SU-DHL-6 (cell line): ENCODE data around the gene BRINP2.

ENCODE experiments used
- H2AFZ ChIP-seq: fragments of 200-600 bp; sonication (generic); 2 replicates; pipeline ENCODE4 v1.6.1; 2014; ENCODE audit warnings: low read depth, mild to moderate bottlenecking, moderate library complexity, mixed read lengths, antibody characterized with exemption, low read length; ENCODE audit not compliant: severe bottlenecking
- H3F3A ChIP-seq: fragments of 200-600 bp; shearing (Covaris generic); 2 replicates; pipeline ENCODE4 v1.6.0; 2016; ENCODE audit warnings: antibody characterized with exemption, mild to moderate bottlenecking; ENCODE audit not compliant: insufficient read depth
- H3K27ac ChIP-seq: fragments of 200-600 bp; sonication (generic); 2 replicates; pipeline ENCODE4 v1.5.1; 2016; ENCODE audit warnings: low read depth, mild to moderate bottlenecking, low read length, moderate library complexity, mixed read lengths
- H3K27me3 ChIP-seq: fragments of 200-600 bp; sonication (generic), shearing (Covaris generic); 2 replicates; pipeline ENCODE4 v1.6.0; 2014; ENCODE audit warnings: mild to moderate bottlenecking, low read length
- H3K36me3 ChIP-seq: fragments of 200-600 bp; sonication (generic); 2 replicates; pipeline ENCODE4 v1.6.1; 2014; ENCODE audit warnings: mild to moderate bottlenecking, low read length, mixed read lengths
- H3K4me2 ChIP-seq: fragments of 300-600, 200-600 bp; shearing (Covaris generic), sonication (generic); 2 replicates; pipeline ENCODE4 v1.6.0; 2014; ENCODE audit warnings: low read length, low read depth, mild to moderate bottlenecking; ENCODE audit not compliant: poor library complexity, severe bottlenecking
- H3K4me3 ChIP-seq: fragments of 200-600 bp; sonication (generic); 2 replicates; pipeline ENCODE4 v1.5.1; 2014; ENCODE audit warnings: antibody characterized with exemption, low read length, mild to moderate bottlenecking, mixed read lengths; ENCODE audit not compliant: insufficient read depth, poor library complexity, severe bottlenecking
- H3K79me2 ChIP-seq: fragments of 200-600 bp; sonication (generic); 2 replicates; pipeline ENCODE4 v1.6.1; 2014; ENCODE audit warnings: mild to moderate bottlenecking, low read length, moderate library complexity; ENCODE audit not compliant: insufficient read depth
- H3K9ac ChIP-seq: fragments of 200-600 bp; sonication (generic); 2 replicates; pipeline ENCODE4 v1.7.0; 2014; ENCODE audit warnings: mild to moderate bottlenecking, low read length
- H3K9me2 ChIP-seq: fragments of 200-600 bp; sonication (generic); replicated peaks from 2 replicates; pipeline ENCODE4 v1.6.1; 2014; ENCODE audit warnings: low read length; ENCODE audit not compliant: insufficient read depth
- H3K9me3 ChIP-seq: fragments of 200-600 bp; sonication (generic); 2 replicates; pipeline ENCODE4 v1.6.1; 2014; ENCODE audit warnings: low read length, mixed read lengths; ENCODE audit not compliant: insufficient read depth
- H4K20me1 ChIP-seq: fragments of 200-600 bp; sonication (generic); 2 replicates; pipeline ENCODE4 v1.6.1; 2014; ENCODE audit warnings: low read depth, mild to moderate bottlenecking, antibody characterized with exemption, low read length, moderate library complexity, mixed read lengths
- EZH2phosphoT487 ChIP-seq: fragments of 200-600 bp; sonication (generic), shearing (Covaris generic); conservative IDR thresholded peaks from 2 replicates; pipeline ENCODE4 v1.6.1; 2018; ENCODE audit warnings: mild to moderate bottlenecking, antibody characterized with exemption, low read length, moderate library complexity, mixed read lengths
- TF ChIP-seq, protein P1 (sequence below): fragments of 200-600 bp; sonication (generic); IDR thresholded peaks from one replicate; pipeline ENCODE4 v1.5.1; 2017; ENCODE audit warnings: antibody characterized with exemption, mild to moderate bottlenecking, low read length, moderate library complexity; ENCODE audit not compliant: insufficient read depth, poor library complexity, severe bottlenecking

The BRINP2 gene

DNA sequence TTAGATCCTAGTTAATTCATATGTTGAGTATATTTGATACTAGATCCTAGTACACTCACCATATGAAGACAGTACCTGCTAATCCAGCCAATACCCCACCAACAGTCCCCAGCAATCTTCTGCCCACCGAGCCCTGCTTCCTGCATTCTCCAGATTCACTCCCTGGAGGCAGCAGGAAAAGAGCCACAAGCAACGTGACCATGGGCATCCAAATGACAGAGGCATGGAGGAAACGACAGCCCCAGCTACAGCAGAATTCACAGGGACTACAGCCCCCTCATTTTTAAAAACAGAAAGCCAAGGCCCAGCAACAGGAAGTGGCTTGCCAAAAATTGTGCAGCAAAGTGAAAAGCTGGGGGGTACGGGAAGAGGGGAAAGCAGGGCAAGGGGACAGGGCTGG lies 35.5 kb upstream of the BRINP2 start:
- H3K9me3 ChIP-seq: no peaks in the 10 kb centered on the region
- H3K27me3 ChIP-seq: no peaks in the 10 kb centered on the region
- no peak overlapping the region for H3K4me3 ChIP-seq
- no peak overlapping the region for H2AFZ ChIP-seq
- H3K79me2 ChIP-seq: no peaks in the 10 kb centered on the region
- no peak overlapping the region for H3K4me2 ChIP-seq
- no peaks in the 10 kb centered on the region for H3K9me2 ChIP-seq
- no peak for TF ChIP-seq EZH2phosphoT487
- TF ChIP-seq, protein P1, sequence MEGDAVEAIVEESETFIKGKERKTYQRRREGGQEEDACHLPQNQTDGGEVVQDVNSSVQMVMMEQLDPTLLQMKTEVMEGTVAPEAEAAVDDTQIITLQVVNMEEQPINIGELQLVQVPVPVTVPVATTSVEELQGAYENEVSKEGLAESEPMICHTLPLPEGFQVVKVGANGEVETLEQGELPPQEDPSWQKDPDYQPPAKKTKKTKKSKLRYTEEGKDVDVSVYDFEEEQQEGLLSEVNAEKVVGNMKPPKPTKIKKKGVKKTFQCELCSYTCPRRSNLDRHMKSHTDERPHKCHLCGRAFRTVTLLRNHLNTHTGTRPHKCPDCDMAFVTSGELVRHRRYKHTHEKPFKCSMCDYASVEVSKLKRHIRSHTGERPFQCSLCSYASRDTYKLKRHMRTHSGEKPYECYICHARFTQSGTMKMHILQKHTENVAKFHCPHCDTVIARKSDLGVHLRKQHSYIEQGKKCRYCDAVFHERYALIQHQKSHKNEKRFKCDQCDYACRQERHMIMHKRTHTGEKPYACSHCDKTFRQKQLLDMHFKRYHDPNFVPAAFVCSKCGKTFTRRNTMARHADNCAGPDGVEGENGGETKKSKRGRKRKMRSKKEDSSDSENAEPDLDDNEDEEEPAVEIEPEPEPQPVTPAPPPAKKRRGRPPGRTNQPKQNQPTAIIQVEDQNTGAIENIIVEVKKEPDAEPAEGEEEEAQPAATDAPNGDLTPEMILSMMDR: no peak
- H3K9ac ChIP-seq: no peak overlapping the region
- H3K36me3 ChIP-seq: no peaks in the 10 kb centered on the region
- no peaks in the 10 kb centered on the region for H3F3A ChIP-seq
- no peaks in the 10 kb centered on the region for H4K20me1 ChIP-seq
- H3K27ac ChIP-seq: no peak overlapping the region

DNA sequence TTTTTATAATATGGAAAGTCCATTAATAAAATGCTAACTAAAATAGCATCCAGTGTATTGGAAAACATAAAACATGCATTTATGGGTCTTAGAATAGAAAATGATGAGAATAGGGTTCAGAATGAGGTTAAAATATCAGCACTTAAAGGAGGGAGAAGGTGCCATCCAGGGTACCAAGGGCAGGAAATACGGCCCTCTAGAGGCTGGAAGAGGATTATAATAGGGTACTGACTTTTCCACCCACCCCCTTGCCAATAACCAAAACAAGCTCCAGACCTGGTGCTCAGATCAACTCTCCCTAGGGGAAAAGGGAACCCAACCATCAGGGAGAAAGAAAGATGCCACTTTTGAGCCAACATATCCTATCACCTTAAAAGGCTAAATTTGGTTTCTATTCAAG lies 32.9 kb upstream of the BRINP2 start:
- no peaks in the 10 kb centered on the region for H3F3A ChIP-seq
- H3K9ac ChIP-seq: no peak overlapping the region
- no peaks in the 10 kb centered on the region for H3K9me3 ChIP-seq
- TF ChIP-seq, protein P1: no peak
- TF ChIP-seq EZH2phosphoT487: no peak
- H4K20me1 ChIP-seq: no peaks in the 10 kb centered on the region
- H3K27me3 ChIP-seq: no peaks in the 10 kb centered on the region
- H3K36me3 ChIP-seq: no peaks in the 10 kb centered on the region
- no peaks in the 10 kb centered on the region for H3K9me2 ChIP-seq
- H3K27ac ChIP-seq: no peak overlapping the region
- no peak overlapping the region for H3K4me3 ChIP-seq
- H3K4me2 ChIP-seq: no peak overlapping the region
- no peak overlapping the region for H2AFZ ChIP-seq
- no peaks in the 10 kb centered on the region for H3K79me2 ChIP-seq

DNA sequence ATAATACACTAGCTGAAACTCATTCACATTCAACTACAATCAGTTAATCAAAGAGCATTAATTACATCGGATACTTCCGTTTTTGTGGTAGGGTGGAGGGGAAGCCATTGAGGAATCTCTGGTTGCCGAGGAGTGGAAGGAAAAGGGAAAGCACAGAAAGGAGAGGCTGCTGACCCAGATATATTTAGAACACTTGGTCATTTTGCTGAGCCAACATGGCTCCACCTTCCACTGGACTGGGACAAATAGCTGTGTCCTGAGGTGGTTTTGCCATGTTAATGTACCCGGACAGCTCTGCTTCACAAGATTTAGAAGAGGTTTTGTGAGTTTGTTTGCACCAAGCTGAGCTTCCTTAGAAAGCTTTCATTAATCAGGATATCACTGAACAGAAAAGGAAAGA lies 32.4 kb upstream of the BRINP2 start:
- Histone ChIP-seq H3F3A (no peaks in the 10 kb centered on the region), H3K9me3 (no peaks in the 10 kb centered on the region), H3K4me3 (no peak overlapping the region), H3K79me2 (no peaks in the 10 kb centered on the region), H3K27ac (no peak overlapping the region), H3K27me3 (no peaks in the 10 kb centered on the region), H3K36me3 (no peaks in the 10 kb centered on the region), H3K4me2 (no peak overlapping the region), H2AFZ (no peak overlapping the region), H3K9ac (no peak overlapping the region), H4K20me1 (no peaks in the 10 kb centered on the region), H3K9me2 (no peaks in the 10 kb centered on the region)
- no peak for TF ChIP-seq EZH2phosphoT487
- TF ChIP-seq, protein P1: no peak
